OCI-LY1 (cell line): Measurements from ENCODE around the gene TCERG1L.

ENCODE experiments used
- CTCF ChIP-seq: fragments of 200-600 bp; sonication (generic), shearing (Covaris generic); IDR thresholded peaks from 2 replicates; pipeline ENCODE4 v1.5.1; 2017; ENCODE audit warnings: mild to moderate bottlenecking, antibody characterized with exemption, low read length, moderate library complexity, mixed read lengths
- EZH2 ChIP-seq: fragments of 200-600 bp; sonication (generic), shearing (Covaris generic); IDR thresholded peaks from 2 replicates; pipeline ENCODE4 v1.8.0; 2017; ENCODE audit warnings: borderline replicate concordance, mixed run types, mild to moderate bottlenecking, antibody characterized with exemption, low read length, moderate library complexity, mixed read lengths

GRCh38 chr10:131219584-131219886 lies 92.0 kb downstream of the TCERG1L start:
- TF ChIP-seq EZH2 (no peak), CTCF (no peak)
